GM23338 (cell line): ENCODE measurements around the gene EPHA3. TPM values are rescaled to one million over a fixed set of nuclear protein-coding genes. Genes with fewer than 3 reads are reported as not detected.
A peak's percentile ranks its signal among the peaks of the same experiment; 100 is the strongest.

Source experiments
- ATAC-seq: fragments of 200-7000 bp; cut with Tn5 transposase; 3 replicates; pipeline ENCODE4 v1.9.1; 2020
- DNase-seq: peaks from one replicate; pipeline ENCODE4 v3.0.0-alpha.2; 2015; ENCODE audit warnings: low spot score
- H2AFZ ChIP-seq: fragments of 200-600 bp; sonication (generic); 2 replicates; pipeline ENCODE4 v1.8.0; 2016; ENCODE audit warnings: antibody characterized with exemption, mild to moderate bottlenecking, moderate library complexity
- H3F3A ChIP-seq: fragments of 200-600 bp; sonication (generic); replicated peaks from 2 replicates; pipeline ENCODE4 v1.8.0; 2017; ENCODE audit warnings: antibody characterized with exemption, mixed run types, low read depth
- H3K27ac ChIP-seq: fragments of 200-600 bp; sonication (generic); 2 replicates; pipeline ENCODE4 v1.6.1; 2016; ENCODE audit warnings: low read depth
- H3K27me3 ChIP-seq: fragments of 200-600 bp; sonication (generic); 2 replicates; pipeline ENCODE4 v1.8.0; 2016; ENCODE audit warnings: mild to moderate bottlenecking, mixed run types, moderate library complexity; ENCODE audit not compliant: insufficient read depth
- H3K36me3 ChIP-seq: fragments of 200-600 bp; sonication (generic); 2 replicates; pipeline ENCODE4 v1.8.0; 2016; ENCODE audit warnings: mild to moderate bottlenecking; ENCODE audit not compliant: insufficient read depth
- H3K4me1 ChIP-seq: fragments of 200-600 bp; sonication (generic); 2 replicates; pipeline ENCODE4 v1.8.0; 2016; ENCODE audit warnings: mild to moderate bottlenecking, moderate library complexity; ENCODE audit not compliant: insufficient read depth
- H3K4me2 ChIP-seq: fragments of 200-600 bp; sonication (generic); 2 replicates; pipeline ENCODE4 v1.7.1; 2017; ENCODE audit warnings: mixed run types
- H3K4me3 ChIP-seq: fragments of 200-600 bp; sonication (generic); 2 replicates; pipeline ENCODE4 v1.6.1; 2016; ENCODE audit warnings: mixed run types
- H3K79me2 ChIP-seq: fragments of 200-600 bp; sonication (generic); replicated peaks from 2 replicates; pipeline ENCODE4 v1.8.0; 2017; ENCODE audit warnings: mild to moderate bottlenecking; ENCODE audit not compliant: insufficient read depth
- H3K9me2 ChIP-seq: fragments of 200-600 bp; sonication (generic); 2 replicates; pipeline ENCODE4 v1.8.0; 2017; ENCODE audit not compliant: insufficient read depth
- H4K20me1 ChIP-seq: fragments of 200-600 bp; sonication (generic); replicated peaks from 2 replicates; pipeline ENCODE4 v1.8.0; 2017; ENCODE audit warnings: mild to moderate bottlenecking; ENCODE audit not compliant: insufficient read depth
- H3K27ac Mint-ChIP-seq: 2 replicates; pipeline ENCODE4 v1.8.0; 2020; ENCODE audit warnings: inconsistent platforms, mild to moderate bottlenecking, moderate library complexity, mixed read lengths
- H3K27me3 Mint-ChIP-seq: 3 replicates; pipeline ENCODE4 v1.8.0; 2022; ENCODE audit warnings: low read depth, mild to moderate bottlenecking, moderate library complexity, mixed read lengths, inconsistent platforms; ENCODE audit not compliant: insufficient read depth, poor library complexity
- H3K36me3 Mint-ChIP-seq: 3 replicates; pipeline ENCODE4 v1.8.0; 2021; ENCODE audit warnings: low read depth, mild to moderate bottlenecking, inconsistent platforms, moderate library complexity, mixed read lengths
- H3K4me1 Mint-ChIP-seq: 3 replicates; pipeline ENCODE4 v1.8.0; 2020; ENCODE audit warnings: mild to moderate bottlenecking, inconsistent platforms, mixed read lengths
- H3K4me3 Mint-ChIP-seq: 3 replicates; pipeline ENCODE4 v1.8.0; 2021; ENCODE audit warnings: moderate library complexity, mild to moderate bottlenecking, inconsistent platforms, mixed read lengths
- H3K9me3 Mint-ChIP-seq: 3 replicates; pipeline ENCODE4 v1.8.0; 2020; ENCODE audit warnings: moderate library complexity, mild to moderate bottlenecking, inconsistent platforms, mixed read lengths
- CREB1 ChIP-seq: fragments of 250-450 bp; sonication (Bioruptor Pico); IDR thresholded peaks from 2 replicates; pipeline ENCODE4 v1.5.0; 2020; ENCODE audit warnings: low read depth, mild to moderate bottlenecking, moderate library complexity
- CTCF ChIP-seq, 2 experiments: fragments of 200-600 bp in 1 of 2; sonication (generic) in 1 of 2; conservative IDR thresholded peaks; 2 replicates each; pipeline versions ENCODE4 v1.5.1 to v1.6.1; 2016 to 2017; ENCODE audit warnings: antibody characterized with exemption in 2 of 2, low read depth in 2 of 2, mild to moderate bottlenecking in 2 of 2, moderate library complexity in 1 of 2
- ETS1 ChIP-seq: IDR thresholded peaks from 2 replicates; pipeline ENCODE4 v1.6.1; 2016; ENCODE audit warnings: antibody characterized with exemption
- EZH2 ChIP-seq: fragments of 200-600 bp; sonication (generic); IDR thresholded peaks from one replicate; pipeline ENCODE4 v1.8.0; 2017; ENCODE audit warnings: antibody characterized with exemption, mild to moderate bottlenecking, low read depth; ENCODE audit not compliant: unreplicated experiment
- EZH2phosphoT487 ChIP-seq: fragments of 200-600 bp; sonication (generic); IDR thresholded peaks from one replicate; pipeline ENCODE4 v1.8.1; 2018; ENCODE audit warnings: antibody characterized with exemption; ENCODE audit not compliant: unreplicated experiment
- JUNB ChIP-seq: IDR thresholded peaks from one replicate; pipeline ENCODE4 v1.6.1; 2016; ENCODE audit warnings: antibody characterized with exemption; ENCODE audit not compliant: unreplicated experiment
- NANOG ChIP-seq: IDR thresholded peaks from 2 replicates; pipeline ENCODE4 v1.6.1; 2016; ENCODE audit warnings: antibody characterized with exemption, borderline replicate concordance
- POLR2AphosphoS5 ChIP-seq: IDR thresholded peaks from 2 replicates; pipeline ENCODE4 v1.6.1; 2016; ENCODE audit warnings: antibody characterized with exemption, low read depth
- REST ChIP-seq: IDR thresholded peaks from one replicate; pipeline ENCODE4 v1.6.1; 2018; ENCODE audit warnings: antibody characterized with exemption; ENCODE audit not compliant: unreplicated experiment
- STAT1 ChIP-seq: IDR thresholded peaks from one replicate; pipeline ENCODE4 v1.6.1; 2016; ENCODE audit warnings: antibody characterized with exemption; ENCODE audit not compliant: unreplicated experiment
- ZNF114 ChIP-seq: fragments of 250-450 bp; sonication (Bioruptor Pico); IDR thresholded peaks from 2 replicates; pipeline ENCODE4 v1.5.0; 2020; ENCODE audit warnings: mild to moderate bottlenecking, moderate library complexity
- ZNF331 ChIP-seq: fragments of 250-450 bp; sonication (Bioruptor Pico); IDR thresholded peaks from 2 replicates; pipeline ENCODE4 v1.5.0; 2020; ENCODE audit warnings: low read depth, mild to moderate bottlenecking, moderate library complexity
- ZNF462 ChIP-seq: fragments of 250-450 bp; sonication (Bioruptor Pico); IDR thresholded peaks from 2 replicates; pipeline ENCODE4 v1.5.0; 2020; ENCODE audit warnings: mild to moderate bottlenecking, moderate library complexity
- polyA plus RNA-seq: library from polyadenylated mRNA; unstranded; fragments of >200 nt; fragmentation: Nextera tagmentation; extraction: Ambion mirVana; gene quantifications from 2 replicates; pipeline ENCODE4 v1.2.1, GENCODE V29; 2016
- total RNA-seq: library from RNA; depleted of rRNA; stranded (reverse); fragments of >200 nt; shearing (Covaris generic); gene quantifications from 2 replicates; pipeline ENCODE4 v1.2.3, GENCODE V29; 2014

Gene EPHA3
- total and polyA plus RNA-seq, 2 experiments from 2014 or later, result 0.05 to 0.21 TPM

- H3K27me3 Mint-ChIP-seq, result peaks cover 2% of the 10 kb centered on the region
- peaks cover 38% of the 10 kb centered on the region for H3K4me1 Mint-ChIP-seq
- Histone ChIP-seq H3K79me2 (no peaks in the 10 kb centered on the region), H2AFZ (peak overlapping the region; percentile 61; the same call in 1 of the 2 replicates), H3K4me2 (no peak overlapping the region), H3K27ac (no peak overlapping the region), H3K27me3 (no peaks in the 10 kb centered on the region), H3K4me3 (no peak overlapping the region), H3K4me1 (peaks cover 3% of the 10 kb centered on the region; the same call in 1 of the 2 replicates), H4K20me1 (no peaks in the 10 kb centered on the region), H3K36me3 (no peaks in the 10 kb centered on the region), H3K9me2 (no peaks in the 10 kb centered on the region), H3F3A (no peaks in the 10 kb centered on the region)
- no peak overlapping the region; the same call in 1 of the 2 replicates for H3K27ac Mint-ChIP-seq
- TF ChIP-seq JUNB, result no peak
- no peak for TF ChIP-seq CTCF (conservative IDR thresholded peaks at IDR 0.05; ENCODE audit: low read depth in 2 of 2)
- TF ChIP-seq ZNF331 (CRISPR knock-in tag), result no peak
- TF ChIP-seq ZNF114, result no peak
- TF ChIP-seq EZH2phosphoT487, result no peak
- no peak for TF ChIP-seq STAT1
- no peak for TF ChIP-seq NANOG
- TF ChIP-seq POLR2AphosphoS5, result no peak
- no peak for TF ChIP-seq ZNF462 (CRISPR knock-in tag)
- TF ChIP-seq REST, result no peak
- TF ChIP-seq CREB1, result no peak
- no peak for TF ChIP-seq ETS1
- TF ChIP-seq EZH2, result no peak
- H3K9me3 Mint-ChIP-seq, result no peaks in the 10 kb centered on the region
- no peaks in the 10 kb centered on the region for H3K36me3 Mint-ChIP-seq
- DNase-seq (no peak), ATAC-seq (peak; percentile 65)
- H3K4me3 Mint-ChIP-seq, result no peak overlapping the region
Observed at GRCh38 chr3:89405176-89405575, 297.8 kb downstream of the EPHA3 start.
